Left lung (tissue), 10 donors: Measurements from ENCODE around the gene NDUFS8. TPM values are rescaled to one million over a fixed set of nuclear protein-coding genes. Genes with fewer than 3 reads are reported as not detected.

Experiments used
- ATAC-seq: fragments of 200-7000 bp; cut with Tn5 transposase; one replicate; pipeline ENCODE4 v1.9.1; 2020; ENCODE audit warnings: moderate library complexity
- DNase-seq, 4 donors: peaks; one replicate each; pipeline ENCODE4 v3.0.0-alpha.2; 2013 to 2020
- H3K27ac ChIP-seq, 2 donors: fragments of 200-600 bp; sonication (generic) in 1 of 2; one replicate each; pipeline versions ENCODE4 v1.5.0 to v1.8.0; 2020 to 2021
- H3K27me3 ChIP-seq, 2 donors: fragments of 200-600 bp; sonication (generic) in 1 of 2; one replicate each; pipeline versions ENCODE4 v1.5.0 to v1.8.0; 2020 to 2021
- H3K36me3 ChIP-seq, 2 donors: fragments of 200-600 bp; sonication (generic) in 1 of 2; one replicate each; pipeline versions ENCODE4 v1.5.0 to v1.8.0; 2020 to 2021
- H3K4me1 ChIP-seq, 2 donors: fragments of 200-600 bp; one replicate each; pipeline ENCODE4 v1.8.0; 2021
- H3K4me3 ChIP-seq, 2 donors: fragments of 200-600 bp; sonication (generic) in 1 of 2; one replicate each; pipeline versions ENCODE4 v1.5.0 to v1.8.0; 2020 to 2021; ENCODE audit warnings: mild to moderate bottlenecking in 1 of 2
- H3K9me3 ChIP-seq, 2 donors: fragments of 200-600 bp; sonication (generic) in 1 of 2; one replicate each; pipeline versions ENCODE4 v1.5.0 to v1.8.0; 2020 to 2021
- CTCF ChIP-seq, 2 donors: fragments of 200-600 bp; sonication (generic) in 1 of 2; IDR thresholded peaks; one replicate each; pipeline versions ENCODE4 v1.5.0 to v1.8.0; 2021; ENCODE audit warnings: antibody characterized with exemption in 2 of 2
- intact Hi-C, 2 donors: fragments of 100-400 bp; cut with DNase I; formaldehyde crosslinking; loops; one replicate each; pipeline versions ENCODE4 v1.11.2 to v1.14.2; 2022
- polyA plus RNA-seq, 6 donors: library from polyadenylated mRNA; unstranded; fragments of 120-200 nt; gene quantifications; one replicate each; pipeline ENCODE4 v1.2.1, GENCODE V29; 2013; ENCODE audit not compliant: insufficient read length in 6 of 6
- total RNA-seq, 2 donors: library from RNA; stranded (reverse); fragmentation: NEBNext Ultra II Directional; extraction: Animal tissue kit (Norgen Biotek cat#: 25700); gene quantifications; one replicate each; pipeline ENCODE4 v1.2.1, GENCODE V29; 2021
- donor health status: DM: no; HTN: yes; CAD: no.
- donor health status: DM: no; HTN: no; CAD: no.

Gene NDUFS8
- total and polyA plus RNA-seq, 8 donors = 44.8 to 151 (median 57.5) TPM

GRCh38 chr11:68066742-68067141, 36.3 kb downstream of the NDUFS8 start:
- Histone ChIP-seq H3K36me3 (peaks cover 4 to 98% of the 10 kb centered on the region in 2 donors), H3K4me1 (no peaks in the 10 kb centered on the region), H3K27ac (no peak overlapping the region), H3K27me3 (no peaks in the 10 kb centered on the region), H3K4me3 (no peak overlapping the region), H3K9me3 (no peaks in the 10 kb centered on the region)
- no peak for DNase-seq
- ATAC-seq = no peak
- TF ChIP-seq CTCF (IDR thresholded peaks at IDR 0.05) = no peak
- intact Hi-C loops = no loop called here

- DNase-seq = no peak
- H3K36me3 ChIP-seq = peaks cover 4 to 90% of the 10 kb centered on the region in 2 donors
- TF ChIP-seq CTCF (IDR thresholded peaks at IDR 0.05) = no peak
- H3K9me3 ChIP-seq = no peaks in the 10 kb centered on the region
- intact Hi-C loops = no loop called here
- no peak overlapping the region for H3K27ac ChIP-seq
- no peaks in the 10 kb centered on the region for H3K4me1 ChIP-seq
- H3K4me3 ChIP-seq = no peak overlapping the region
- no peaks in the 10 kb centered on the region for H3K27me3 ChIP-seq
- no peak for ATAC-seq
Measured at GRCh38 chr11:68067991-68068390, 37.5 kb downstream of the NDUFS8 start.

GRCh38 chr11:68071281-68072048, 41.0 kb downstream of the NDUFS8 start:
- Histone ChIP-seq H3K27me3 (no peaks in the 10 kb centered on the region), H3K36me3 (peaks cover 0 to 80% of the 10 kb centered on the region in 2 donors), H3K27ac (no peak overlapping the region), H3K4me3 (no peak overlapping the region), H3K4me1 (no peaks in the 10 kb centered on the region), H3K9me3 (no peaks in the 10 kb centered on the region)
- ATAC-seq = no peak
- DNase-seq = no peak
- TF ChIP-seq CTCF (IDR thresholded peaks at IDR 0.05) = no peak
- intact Hi-C loops = no loop called here

GRCh38 chr11:68074584-68075352, 44.3 kb downstream of the NDUFS8 start:
- DNase-seq (no peak), ATAC-seq (no peak)
- no peak overlapping the region for H3K27ac ChIP-seq
- no peaks in the 10 kb centered on the region for H3K4me1 ChIP-seq
- intact Hi-C loops = no loop called here
- H3K27me3 ChIP-seq = no peaks in the 10 kb centered on the region
- H3K9me3 ChIP-seq = no peaks in the 10 kb centered on the region
- peaks cover 0 to 49% of the 10 kb centered on the region in 2 donors for H3K36me3 ChIP-seq
- TF ChIP-seq CTCF (IDR thresholded peaks at IDR 0.05) = no peak
- H3K4me3 ChIP-seq = no peak overlapping the region

- intact Hi-C loops = no loop called here
- Histone ChIP-seq H3K4me1 (no peaks in the 10 kb centered on the region), H3K4me3 (no peak overlapping the region), H3K27ac (no peak overlapping the region), H3K36me3 (peaks cover 0 to 45% of the 10 kb centered on the region in 2 donors), H3K9me3 (no peaks in the 10 kb centered on the region), H3K27me3 (no peaks in the 10 kb centered on the region)
- ATAC-seq = peak; percentile 51
- TF ChIP-seq CTCF (IDR thresholded peaks at IDR 0.05) = no peak
- peak in 1 of 4 donors; percentile 31 for DNase-seq
Measured at GRCh38 chr11:68076371-68077042, 46.0 kb downstream of the NDUFS8 start.
